ENCODE measurements around the gene FCHO2.

- TF ChIP-seq POLR2A (IDR thresholded peaks at IDR 0.05) (no peak), CTCF (IDR thresholded peaks at IDR 0.05) (no peak)
Observed at GRCh38 chr5:73042993-73043392, 87.2 kb downstream of the FCHO2 start.

All from heart left ventricle (tissue), 13 donors.